HUES48 (cell line): ENCODE results near the gene LRRC10B.
A peak's percentile ranks its signal among the peaks of the same experiment; 100 is the strongest.

Source experiments
- H3K27ac ChIP-seq: one replicate; pipeline ENCODE4 v1.7.0; 2013; ENCODE audit warnings: low read depth, low read length, inconsistent platforms
- H3K27me3 ChIP-seq: 2 replicates; pipeline ENCODE4 v1.6.1; 2013; ENCODE audit warnings: mild to moderate bottlenecking, low read length; ENCODE audit not compliant: control insufficient read depth, insufficient read depth
- H3K36me3 ChIP-seq: 2 replicates; pipeline ENCODE4 v1.6.1; 2013; ENCODE audit warnings: low read length; ENCODE audit not compliant: control insufficient read depth, insufficient read depth
- H3K4me1 ChIP-seq: 2 replicates; pipeline ENCODE4 v1.6.1; 2013; ENCODE audit warnings: mild to moderate bottlenecking, low read length; ENCODE audit not compliant: control insufficient read depth, insufficient read depth
- H3K4me3 ChIP-seq: 2 replicates; pipeline ENCODE4 v1.5.1; 2013; ENCODE audit warnings: mild to moderate bottlenecking, low read depth, low read length
- H3K9ac ChIP-seq: 2 replicates; pipeline ENCODE4 v1.6.1; 2013; ENCODE audit warnings: mild to moderate bottlenecking, low read depth, low read length, moderate library complexity
- H3K9me3 ChIP-seq: 2 replicates; pipeline ENCODE4 v1.6.1; 2013; ENCODE audit warnings: low read length; ENCODE audit not compliant: control insufficient read depth, insufficient read depth

Gene LRRC10B

GRCh38 chr11:61550665-61551227, 42.2 kb downstream of the LRRC10B start:
- Histone ChIP-seq H3K27ac (no peak overlapping the region), H3K9me3 (no peaks in the 10 kb centered on the region)

GRCh38 chr11:61551634-61552033, 43.1 kb downstream of the LRRC10B start:
- no peak overlapping the region for H3K27ac ChIP-seq
- no peak overlapping the region for H3K9ac ChIP-seq
- no peak overlapping the region for H3K4me3 ChIP-seq
- no peaks in the 10 kb centered on the region for H3K36me3 ChIP-seq
- H3K27me3 ChIP-seq = peaks cover 34% of the 10 kb centered on the region
- no peaks in the 10 kb centered on the region for H3K9me3 ChIP-seq
- H3K4me1 ChIP-seq = peaks cover 6% of the 10 kb centered on the region; the same call in 1 of the 2 replicates

More at GRCh38 chr11:61550665-61551227, 42.2 kb downstream of the LRRC10B start:
- Histone ChIP-seq H3K4me3 (no peak overlapping the region), H3K27me3 (peaks cover 25% of the 10 kb centered on the region), H3K4me1 (peaks cover 5% of the 10 kb centered on the region; the same call in 1 of the 2 replicates), H3K9ac (no peak overlapping the region), H3K36me3 (no peaks in the 10 kb centered on the region)

GRCh38 chr11:61552108-61552635, 43.6 kb downstream of the LRRC10B start:
- no peaks in the 10 kb centered on the region for H3K36me3 ChIP-seq
- H3K4me3 ChIP-seq = no peak overlapping the region
- H3K9ac ChIP-seq = no peak overlapping the region
- H3K27me3 ChIP-seq = peaks cover 34% of the 10 kb centered on the region
- no peak overlapping the region for H3K27ac ChIP-seq
- no peaks in the 10 kb centered on the region for H3K9me3 ChIP-seq
- peaks cover 6% of the 10 kb centered on the region; the same call in 1 of the 2 replicates for H3K4me1 ChIP-seq

GRCh38 chr11:61553373-61554171, 45.0 kb downstream of the LRRC10B start:
- H3K9ac ChIP-seq = no peak overlapping the region

GRCh38 chr11:61554172-61554988, 45.8 kb downstream of the LRRC10B start:
- Histone ChIP-seq H3K4me3 (peak overlapping the region; percentile 17; the same call in 1 of the 2 replicates), H3K27ac (no peak overlapping the region), H3K9me3 (no peaks in the 10 kb centered on the region), H3K27me3 (peaks cover 34% of the 10 kb centered on the region), H3K9ac (no peak overlapping the region), H3K4me1 (0 out of 2 replicates have a peak, but pooled peaks cover 6% of the 10 kb centered on the region), H3K36me3 (no peaks in the 10 kb centered on the region)

More at GRCh38 chr11:61553373-61554171, 45.0 kb downstream of the LRRC10B start:
- Histone ChIP-seq H3K27ac (no peak overlapping the region), H3K27me3 (peaks cover 34% of the 10 kb centered on the region), H3K9me3 (no peaks in the 10 kb centered on the region), H3K4me1 (0 out of 2 replicates have a peak, but pooled peaks cover 6% of the 10 kb centered on the region), H3K36me3 (no peaks in the 10 kb centered on the region), H3K4me3 (no peak overlapping the region)

- Histone ChIP-seq H3K27ac (no peak overlapping the region), H3K4me1 (0 out of 2 replicates have a peak, but pooled peaks cover 6% of the 10 kb centered on the region), H3K36me3 (no peaks in the 10 kb centered on the region), H3K9me3 (no peaks in the 10 kb centered on the region), H3K4me3 (peak overlapping the region; percentile 55), H3K27me3 (peaks cover 34% of the 10 kb centered on the region), H3K9ac (no peak overlapping the region)
Measured at GRCh38 chr11:61555051-61555969, 46.8 kb downstream of the LRRC10B start.

- H3K36me3 ChIP-seq = no peaks in the 10 kb centered on the region
- no peak overlapping the region for H3K9ac ChIP-seq
- H3K9me3 ChIP-seq = no peaks in the 10 kb centered on the region
- peak overlapping the region; percentile 55; the same call in 1 of the 2 replicates for H3K4me3 ChIP-seq
- H3K27ac ChIP-seq = no peak overlapping the region
- peaks cover 34% of the 10 kb centered on the region for H3K27me3 ChIP-seq
- 0 out of 2 replicates have a peak, but pooled peaks cover 6% of the 10 kb centered on the region for H3K4me1 ChIP-seq
Measured at GRCh38 chr11:61555978-61556377, 47.4 kb downstream of the LRRC10B start.

- Histone ChIP-seq H3K27ac (no peak overlapping the region), H3K9ac (no peak overlapping the region), H3K9me3 (no peaks in the 10 kb centered on the region), H3K4me3 (no peak overlapping the region), H3K4me1 (0 out of 2 replicates have a peak, but pooled peaks cover 6% of the 10 kb centered on the region), H3K27me3 (peaks cover 34% of the 10 kb centered on the region), H3K36me3 (no peaks in the 10 kb centered on the region)
Measured at GRCh38 chr11:61556621-61557020, 48.1 kb downstream of the LRRC10B start.
